GM10266 (cell line): ENCODE data around the gene NIM1K.

ENCODE experiments used
- DNase-seq: peaks from one replicate; pipeline ENCODE4 v3.0.0; 2012; ENCODE audit errors: extremely low spot score
- TF ChIP-seq, protein P1 (sequence below): IDR thresholded peaks from 2 replicates; pipeline ENCODE4 v1.5.1; 2012; ENCODE audit warnings: mild to moderate bottlenecking, low read depth; ENCODE audit not compliant: control insufficient read depth, insufficient read depth; ENCODE audit errors: missing control alignments

Gene NIM1K

DNA sequence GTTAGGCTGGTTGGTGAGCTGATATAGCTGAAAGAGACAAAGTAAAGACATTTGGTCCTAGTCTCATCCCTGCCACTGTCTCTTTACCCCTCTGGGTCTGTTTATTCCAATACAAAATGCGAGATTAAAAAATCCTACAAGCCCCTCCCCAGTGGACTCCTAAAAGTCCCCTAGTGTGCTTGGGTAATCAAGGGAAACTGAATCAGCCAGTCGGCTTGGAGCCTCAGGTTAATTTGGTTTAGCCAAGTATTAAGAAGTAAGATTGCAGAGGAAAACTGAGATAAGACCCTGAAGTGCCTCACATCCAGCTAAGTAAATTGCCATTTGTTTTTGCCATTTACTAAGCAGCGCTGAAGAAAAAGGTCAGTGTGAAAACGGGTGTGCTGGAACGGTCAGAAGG, 10.4 kb downstream of the NIM1K start:
- TF ChIP-seq, protein P1, sequence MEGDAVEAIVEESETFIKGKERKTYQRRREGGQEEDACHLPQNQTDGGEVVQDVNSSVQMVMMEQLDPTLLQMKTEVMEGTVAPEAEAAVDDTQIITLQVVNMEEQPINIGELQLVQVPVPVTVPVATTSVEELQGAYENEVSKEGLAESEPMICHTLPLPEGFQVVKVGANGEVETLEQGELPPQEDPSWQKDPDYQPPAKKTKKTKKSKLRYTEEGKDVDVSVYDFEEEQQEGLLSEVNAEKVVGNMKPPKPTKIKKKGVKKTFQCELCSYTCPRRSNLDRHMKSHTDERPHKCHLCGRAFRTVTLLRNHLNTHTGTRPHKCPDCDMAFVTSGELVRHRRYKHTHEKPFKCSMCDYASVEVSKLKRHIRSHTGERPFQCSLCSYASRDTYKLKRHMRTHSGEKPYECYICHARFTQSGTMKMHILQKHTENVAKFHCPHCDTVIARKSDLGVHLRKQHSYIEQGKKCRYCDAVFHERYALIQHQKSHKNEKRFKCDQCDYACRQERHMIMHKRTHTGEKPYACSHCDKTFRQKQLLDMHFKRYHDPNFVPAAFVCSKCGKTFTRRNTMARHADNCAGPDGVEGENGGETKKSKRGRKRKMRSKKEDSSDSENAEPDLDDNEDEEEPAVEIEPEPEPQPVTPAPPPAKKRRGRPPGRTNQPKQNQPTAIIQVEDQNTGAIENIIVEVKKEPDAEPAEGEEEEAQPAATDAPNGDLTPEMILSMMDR = no peak
- no peak for DNase-seq

DNA sequence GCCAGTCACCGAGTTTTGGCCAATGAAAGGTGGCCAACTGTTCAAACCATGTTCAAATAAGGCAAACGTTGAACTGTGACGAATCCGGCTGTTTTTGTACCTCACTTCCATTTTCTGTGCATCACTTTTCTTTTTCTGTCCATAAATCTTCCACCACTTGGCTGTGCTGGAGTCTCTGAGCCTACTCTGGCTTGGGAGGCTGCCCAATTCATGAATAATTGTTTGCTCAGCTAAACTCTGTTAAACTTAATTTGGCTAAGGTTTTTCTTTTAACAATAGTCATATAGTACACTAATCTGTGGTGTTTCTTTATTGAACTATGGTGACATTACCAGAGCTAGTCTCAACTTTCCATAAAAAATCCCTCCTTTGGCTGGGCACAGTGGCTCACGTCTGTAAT, 11.3 kb downstream of the NIM1K start:
- DNase-seq = no peak
- TF ChIP-seq, protein P1 = no peak

DNA sequence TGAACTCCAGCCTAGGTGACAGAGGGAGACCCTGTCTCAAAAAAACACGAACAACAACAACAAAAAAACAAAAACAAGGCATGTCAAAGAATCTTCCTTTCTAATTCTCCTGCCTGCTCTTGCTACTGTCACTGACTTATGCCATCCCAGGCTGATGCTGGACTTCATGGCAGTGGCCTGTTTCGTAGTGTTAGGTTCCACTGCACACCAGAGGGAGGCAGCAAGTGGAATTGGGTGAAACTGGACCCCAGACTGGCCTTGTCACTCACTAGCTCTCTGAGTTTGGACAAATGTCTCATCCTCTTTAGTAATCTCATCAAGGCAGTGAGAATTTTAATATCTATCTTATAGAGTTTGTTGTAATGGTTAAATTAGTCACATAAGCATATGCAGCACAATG, 12.9 kb downstream of the NIM1K start:
- no peak for DNase-seq

DNA sequence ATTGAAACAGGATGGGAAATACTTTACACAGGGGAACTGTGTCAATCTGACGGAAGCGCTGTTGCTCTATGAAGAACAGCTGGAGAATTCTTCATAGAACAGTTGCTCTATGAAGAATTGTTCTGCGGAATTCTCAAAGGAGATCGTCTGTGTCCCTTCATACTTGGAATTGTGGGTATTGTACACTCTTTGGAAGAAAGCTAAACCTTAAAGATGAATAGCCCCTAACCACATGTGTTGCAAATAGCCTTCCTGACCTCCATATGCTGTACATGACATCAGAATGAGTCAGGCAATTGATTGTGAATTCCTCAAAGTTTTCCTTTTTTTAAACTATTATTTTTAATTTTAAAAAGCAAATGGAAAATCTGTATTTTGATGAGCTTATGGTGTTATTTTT, 15.6 kb downstream of the NIM1K start:
- DNase-seq = no peak
- TF ChIP-seq, protein P1 = no peak

More for the DNA sequence above, 12.9 kb downstream of the NIM1K start:
- TF ChIP-seq, protein P1 = no peak

DNA sequence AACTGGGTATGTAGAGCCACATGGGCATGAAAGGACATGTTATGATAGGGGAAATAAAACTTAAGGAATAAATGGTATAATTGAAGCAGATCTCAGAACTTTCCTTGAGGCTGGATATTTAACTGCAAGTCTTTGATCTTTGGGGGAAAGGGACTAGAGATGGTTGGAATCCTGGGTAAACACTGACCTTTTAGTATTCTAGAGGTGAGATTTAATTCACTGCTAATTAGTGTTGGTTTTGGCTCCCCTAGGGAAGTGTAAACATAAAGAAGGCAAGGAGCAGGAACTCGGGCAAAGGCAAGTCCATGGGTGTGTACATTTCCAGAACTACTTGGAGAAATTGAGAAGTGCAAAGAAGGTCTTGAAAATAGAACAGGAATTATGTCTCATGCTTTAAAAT, 16.6 kb downstream of the NIM1K start:
- DNase-seq = no peak
- TF ChIP-seq, protein P1 = no peak

DNA sequence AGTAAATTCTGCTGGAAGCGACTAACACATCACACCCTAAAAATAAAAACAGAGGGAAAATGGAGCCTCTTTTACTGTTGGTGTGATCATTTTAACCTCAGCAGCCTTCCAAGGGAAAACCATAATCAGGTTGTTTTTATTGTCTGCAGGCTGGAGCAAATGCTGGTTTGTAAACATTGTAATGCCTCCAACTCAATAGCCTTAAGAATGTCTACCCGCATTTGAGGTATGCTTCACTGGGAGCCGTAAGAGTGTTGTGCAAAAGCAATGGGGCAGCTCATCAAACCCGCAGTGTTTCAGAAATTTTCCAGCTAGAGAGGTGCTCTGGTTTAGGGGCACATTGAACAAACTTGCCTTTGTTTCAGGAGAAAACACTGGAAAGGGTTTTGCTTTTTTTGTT, 17.0 kb downstream of the NIM1K start:
- DNase-seq = no peak
- TF ChIP-seq, protein P1 = no peak

DNA sequence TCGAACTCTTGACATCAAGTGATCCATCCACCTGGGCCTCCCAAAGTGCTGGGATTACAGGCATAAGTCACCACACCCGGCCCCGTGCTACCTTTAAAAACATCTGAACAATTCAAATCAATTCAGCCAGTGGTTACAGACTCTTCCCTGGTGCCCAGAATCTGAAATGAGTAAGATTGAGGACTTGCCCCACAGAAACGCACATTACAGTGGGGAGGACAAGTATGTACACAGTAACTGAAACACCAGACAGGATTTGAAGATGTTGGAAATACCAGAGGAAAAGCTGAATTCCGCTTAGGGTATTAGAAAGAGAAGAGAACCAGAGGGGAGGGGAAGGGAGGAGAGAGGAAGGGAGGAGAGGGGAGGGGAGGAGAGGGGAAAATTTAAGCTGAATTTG, 17.8 kb downstream of the NIM1K start:
- TF ChIP-seq, protein P1 = no peak
- no peak for DNase-seq
